SU-DHL-6 (cell line): ENCODE results near the gene SLTM.

Experiments used
- H2AFZ ChIP-seq: fragments of 200-600 bp; sonication (generic); 2 replicates; pipeline ENCODE4 v1.6.1; 2014; ENCODE audit warnings: low read depth, mild to moderate bottlenecking, moderate library complexity, mixed read lengths, antibody characterized with exemption, low read length; ENCODE audit not compliant: severe bottlenecking
- H3F3A ChIP-seq: fragments of 200-600 bp; shearing (Covaris generic); 2 replicates; pipeline ENCODE4 v1.6.0; 2016; ENCODE audit warnings: antibody characterized with exemption, mild to moderate bottlenecking; ENCODE audit not compliant: insufficient read depth
- H3K27ac ChIP-seq: fragments of 200-600 bp; sonication (generic); 2 replicates; pipeline ENCODE4 v1.5.1; 2016; ENCODE audit warnings: low read depth, mild to moderate bottlenecking, low read length, moderate library complexity, mixed read lengths
- H3K27me3 ChIP-seq: fragments of 200-600 bp; sonication (generic), shearing (Covaris generic); 2 replicates; pipeline ENCODE4 v1.6.0; 2014; ENCODE audit warnings: mild to moderate bottlenecking, low read length
- H3K36me3 ChIP-seq: fragments of 200-600 bp; sonication (generic); 2 replicates; pipeline ENCODE4 v1.6.1; 2014; ENCODE audit warnings: mild to moderate bottlenecking, low read length, mixed read lengths
- H3K4me2 ChIP-seq: fragments of 300-600, 200-600 bp; shearing (Covaris generic), sonication (generic); 2 replicates; pipeline ENCODE4 v1.6.0; 2014; ENCODE audit warnings: low read length, low read depth, mild to moderate bottlenecking; ENCODE audit not compliant: poor library complexity, severe bottlenecking
- H3K4me3 ChIP-seq: fragments of 200-600 bp; sonication (generic); 2 replicates; pipeline ENCODE4 v1.5.1; 2014; ENCODE audit warnings: antibody characterized with exemption, low read length, mild to moderate bottlenecking, mixed read lengths; ENCODE audit not compliant: insufficient read depth, poor library complexity, severe bottlenecking
- H3K79me2 ChIP-seq: fragments of 200-600 bp; sonication (generic); 2 replicates; pipeline ENCODE4 v1.6.1; 2014; ENCODE audit warnings: mild to moderate bottlenecking, low read length, moderate library complexity; ENCODE audit not compliant: insufficient read depth
- H3K9ac ChIP-seq: fragments of 200-600 bp; sonication (generic); 2 replicates; pipeline ENCODE4 v1.7.0; 2014; ENCODE audit warnings: mild to moderate bottlenecking, low read length
- H3K9me2 ChIP-seq: fragments of 200-600 bp; sonication (generic); replicated peaks from 2 replicates; pipeline ENCODE4 v1.6.1; 2014; ENCODE audit warnings: low read length; ENCODE audit not compliant: insufficient read depth
- H3K9me3 ChIP-seq: fragments of 200-600 bp; sonication (generic); 2 replicates; pipeline ENCODE4 v1.6.1; 2014; ENCODE audit warnings: low read length, mixed read lengths; ENCODE audit not compliant: insufficient read depth
- H4K20me1 ChIP-seq: fragments of 200-600 bp; sonication (generic); 2 replicates; pipeline ENCODE4 v1.6.1; 2014; ENCODE audit warnings: low read depth, mild to moderate bottlenecking, antibody characterized with exemption, low read length, moderate library complexity, mixed read lengths
- EZH2phosphoT487 ChIP-seq: fragments of 200-600 bp; sonication (generic), shearing (Covaris generic); conservative IDR thresholded peaks from 2 replicates; pipeline ENCODE4 v1.6.1; 2018; ENCODE audit warnings: mild to moderate bottlenecking, antibody characterized with exemption, low read length, moderate library complexity, mixed read lengths
- TF ChIP-seq, protein P1 (sequence below): fragments of 200-600 bp; sonication (generic); IDR thresholded peaks from one replicate; pipeline ENCODE4 v1.5.1; 2017; ENCODE audit warnings: antibody characterized with exemption, mild to moderate bottlenecking, low read length, moderate library complexity; ENCODE audit not compliant: insufficient read depth, poor library complexity, severe bottlenecking

SLTM gene

DNA sequence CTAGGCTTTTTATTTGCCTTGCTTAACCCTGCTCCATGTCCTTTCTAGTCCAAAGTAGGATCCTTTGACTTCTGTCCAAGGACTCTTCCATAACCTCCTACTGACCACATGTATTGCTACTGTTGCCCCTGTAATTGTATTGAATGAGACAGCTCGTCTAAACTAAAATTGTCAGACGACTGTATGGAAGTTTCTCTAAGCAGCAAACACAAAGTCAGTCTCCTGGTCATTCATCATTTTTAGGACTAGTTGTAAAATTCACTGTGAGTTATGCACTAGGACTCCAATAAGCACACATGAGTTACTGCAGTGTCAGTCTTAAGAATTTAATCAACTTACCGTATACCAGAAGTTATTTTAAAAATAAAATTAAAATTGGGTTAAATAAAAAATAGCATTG lies 32.8 kb downstream of the SLTM start:
- peaks cover 13% of the 10 kb centered on the region; the same call in 1 of the 2 replicates for H3F3A ChIP-seq
- no peak overlapping the region for H3K9ac ChIP-seq
- H4K20me1 ChIP-seq = no peaks in the 10 kb centered on the region; the same call in 1 of the 2 replicates
- no peaks in the 10 kb centered on the region for H3K9me2 ChIP-seq
- no peak overlapping the region for H3K27ac ChIP-seq
- TF ChIP-seq EZH2phosphoT487 = no peak
- TF ChIP-seq, protein P1, sequence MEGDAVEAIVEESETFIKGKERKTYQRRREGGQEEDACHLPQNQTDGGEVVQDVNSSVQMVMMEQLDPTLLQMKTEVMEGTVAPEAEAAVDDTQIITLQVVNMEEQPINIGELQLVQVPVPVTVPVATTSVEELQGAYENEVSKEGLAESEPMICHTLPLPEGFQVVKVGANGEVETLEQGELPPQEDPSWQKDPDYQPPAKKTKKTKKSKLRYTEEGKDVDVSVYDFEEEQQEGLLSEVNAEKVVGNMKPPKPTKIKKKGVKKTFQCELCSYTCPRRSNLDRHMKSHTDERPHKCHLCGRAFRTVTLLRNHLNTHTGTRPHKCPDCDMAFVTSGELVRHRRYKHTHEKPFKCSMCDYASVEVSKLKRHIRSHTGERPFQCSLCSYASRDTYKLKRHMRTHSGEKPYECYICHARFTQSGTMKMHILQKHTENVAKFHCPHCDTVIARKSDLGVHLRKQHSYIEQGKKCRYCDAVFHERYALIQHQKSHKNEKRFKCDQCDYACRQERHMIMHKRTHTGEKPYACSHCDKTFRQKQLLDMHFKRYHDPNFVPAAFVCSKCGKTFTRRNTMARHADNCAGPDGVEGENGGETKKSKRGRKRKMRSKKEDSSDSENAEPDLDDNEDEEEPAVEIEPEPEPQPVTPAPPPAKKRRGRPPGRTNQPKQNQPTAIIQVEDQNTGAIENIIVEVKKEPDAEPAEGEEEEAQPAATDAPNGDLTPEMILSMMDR = no peak
- no peaks in the 10 kb centered on the region for H3K27me3 ChIP-seq
- no peaks in the 10 kb centered on the region for H3K9me3 ChIP-seq
- peaks cover 4% of the 10 kb centered on the region; the same call in 1 of the 2 replicates for H3K79me2 ChIP-seq
- H3K4me3 ChIP-seq = no peak overlapping the region
- no peak overlapping the region for H3K4me2 ChIP-seq
- no peak overlapping the region for H2AFZ ChIP-seq
- H3K36me3 ChIP-seq = peaks cover 47% of the 10 kb centered on the region

GRCh38 chr15:58898150-58898680 lies 35.3 kb downstream of the SLTM start:
- no peak overlapping the region for H3K9ac ChIP-seq
- H3K36me3 ChIP-seq = peaks cover 66% of the 10 kb centered on the region

DNA sequence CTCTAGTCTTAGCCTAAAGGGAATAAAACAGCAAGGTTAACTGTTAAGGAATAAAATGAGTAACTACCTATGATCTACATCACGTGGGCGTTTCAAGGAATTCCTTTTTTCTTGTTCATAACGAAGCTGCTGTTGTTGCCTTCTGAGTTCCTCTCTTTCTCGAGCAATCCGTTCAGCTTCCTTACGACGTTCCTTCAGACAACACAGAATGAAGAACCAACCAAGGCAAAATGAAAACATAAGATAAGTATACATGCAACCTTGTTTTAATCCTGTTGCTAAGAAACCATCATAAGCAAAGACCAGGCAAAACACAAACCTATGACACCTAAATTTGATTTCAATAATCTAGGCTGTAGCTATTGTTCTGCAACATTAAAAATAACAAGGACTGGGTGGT lies 44.1 kb downstream of the SLTM start:
- H2AFZ ChIP-seq = no peak overlapping the region
- H3K27me3 ChIP-seq = no peaks in the 10 kb centered on the region
- no peaks in the 10 kb centered on the region for H4K20me1 ChIP-seq
- H3K9me2 ChIP-seq = no peaks in the 10 kb centered on the region
- no peak overlapping the region for H3K4me2 ChIP-seq
- no peaks in the 10 kb centered on the region for H3K79me2 ChIP-seq
- no peak overlapping the region for H3K4me3 ChIP-seq
- H3K27ac ChIP-seq = no peak overlapping the region
- TF ChIP-seq, protein P1 = no peak
- TF ChIP-seq EZH2phosphoT487 = no peak
- no peak overlapping the region for H3K9ac ChIP-seq
- peaks cover 55% of the 10 kb centered on the region for H3K36me3 ChIP-seq
- no peaks in the 10 kb centered on the region for H3K9me3 ChIP-seq
- H3F3A ChIP-seq = no peaks in the 10 kb centered on the region

More at GRCh38 chr15:58898150-58898680, 35.3 kb downstream of the SLTM start:
- Histone ChIP-seq H3K9me2 (no peaks in the 10 kb centered on the region), H3K4me3 (no peak overlapping the region), H3K27me3 (no peaks in the 10 kb centered on the region), H4K20me1 (no peaks in the 10 kb centered on the region; the same call in 1 of the 2 replicates), H2AFZ (no peak overlapping the region), H3K27ac (no peak overlapping the region), H3F3A (peaks cover 13% of the 10 kb centered on the region; the same call in 1 of the 2 replicates), H3K4me2 (no peak overlapping the region), H3K9me3 (no peaks in the 10 kb centered on the region), H3K79me2 (0 out of 2 replicates have a peak, but pooled peaks cover 4% of the 10 kb centered on the region)
- TF ChIP-seq, protein P1 = no peak
- no peak for TF ChIP-seq EZH2phosphoT487
